Gastrocnemius medialis (tissue), 4 donors: ENCODE measurements around the gene TEX36.

ENCODE experiments used
- POLR2A ChIP-seq, 2 donors: fragments of 450-650 bp; IDR thresholded peaks; one replicate each; pipeline ENCODE4 v1.6.1; 2017; ENCODE audit warnings: antibody characterized with exemption in 2 of 2, mild to moderate bottlenecking in 2 of 2, moderate library complexity in 2 of 2
- TF ChIP-seq, protein P1 (sequence below), 5 experiments: fragments of 450-650 bp in 3 of 5; fragments of 200-600 bp in 2 of 5; sonication (generic) in 2 of 5; IDR thresholded peaks in 4 of 5; conservative IDR thresholded peaks in 1 of 5; 1 replicate in 4 of 5; 2 replicates in 1 of 5; pipeline ENCODE4 v1.5.1; 2016 to 2019; ENCODE audit warnings: antibody characterized with exemption in 5 of 5, mild to moderate bottlenecking in 3 of 5, moderate library complexity in 3 of 5

- TF ChIP-seq, protein P1, sequence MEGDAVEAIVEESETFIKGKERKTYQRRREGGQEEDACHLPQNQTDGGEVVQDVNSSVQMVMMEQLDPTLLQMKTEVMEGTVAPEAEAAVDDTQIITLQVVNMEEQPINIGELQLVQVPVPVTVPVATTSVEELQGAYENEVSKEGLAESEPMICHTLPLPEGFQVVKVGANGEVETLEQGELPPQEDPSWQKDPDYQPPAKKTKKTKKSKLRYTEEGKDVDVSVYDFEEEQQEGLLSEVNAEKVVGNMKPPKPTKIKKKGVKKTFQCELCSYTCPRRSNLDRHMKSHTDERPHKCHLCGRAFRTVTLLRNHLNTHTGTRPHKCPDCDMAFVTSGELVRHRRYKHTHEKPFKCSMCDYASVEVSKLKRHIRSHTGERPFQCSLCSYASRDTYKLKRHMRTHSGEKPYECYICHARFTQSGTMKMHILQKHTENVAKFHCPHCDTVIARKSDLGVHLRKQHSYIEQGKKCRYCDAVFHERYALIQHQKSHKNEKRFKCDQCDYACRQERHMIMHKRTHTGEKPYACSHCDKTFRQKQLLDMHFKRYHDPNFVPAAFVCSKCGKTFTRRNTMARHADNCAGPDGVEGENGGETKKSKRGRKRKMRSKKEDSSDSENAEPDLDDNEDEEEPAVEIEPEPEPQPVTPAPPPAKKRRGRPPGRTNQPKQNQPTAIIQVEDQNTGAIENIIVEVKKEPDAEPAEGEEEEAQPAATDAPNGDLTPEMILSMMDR (IDR thresholded peaks at IDR 0.05 in 4 of 5, conservative IDR thresholded peaks at IDR 0.05 in 1 of 5): no peak
- no peak for TF ChIP-seq POLR2A (IDR thresholded peaks at IDR 0.05)
These were observed 41.6 kb downstream of the TEX36 start for GRCh38 chr10:125641398-125641797.
